Ishikawa (cell line): ENCODE results near the gene PLEKHA5.

ENCODE experiments used
- CEBPB ChIP-seq: IDR thresholded peaks from 2 replicates; pipeline ENCODE4 v1.6.1; 2012
- EP300 ChIP-seq: IDR thresholded peaks from 2 replicates; pipeline ENCODE4 v1.6.1; 2012; ENCODE audit warnings: borderline replicate concordance
- FOXM1 ChIP-seq: IDR thresholded peaks from 2 replicates; pipeline ENCODE4 v1.6.1; 2012; ENCODE audit warnings: low read depth, borderline replicate concordance
- NFIC ChIP-seq: IDR thresholded peaks from 2 replicates; pipeline ENCODE4 v1.6.1; 2012
- RAD21 ChIP-seq: IDR thresholded peaks from 2 replicates; pipeline ENCODE4 v1.6.1; 2012; ENCODE audit warnings: low read depth
- TAF1 ChIP-seq: IDR thresholded peaks from 2 replicates; pipeline ENCODE4 v1.6.1; 2012; ENCODE audit warnings: low read depth, mild to moderate bottlenecking
- TCF12 ChIP-seq: IDR thresholded peaks from 2 replicates; pipeline ENCODE4 v1.6.1; 2012; ENCODE audit warnings: low read depth
- YY1 ChIP-seq: IDR thresholded peaks from 2 replicates; pipeline ENCODE4 v1.6.1; 2012; ENCODE audit warnings: low read depth
- TF ChIP-seq, protein P1 (sequence below): IDR thresholded peaks from 2 replicates; pipeline ENCODE4 v1.6.1; 2012

DNA sequence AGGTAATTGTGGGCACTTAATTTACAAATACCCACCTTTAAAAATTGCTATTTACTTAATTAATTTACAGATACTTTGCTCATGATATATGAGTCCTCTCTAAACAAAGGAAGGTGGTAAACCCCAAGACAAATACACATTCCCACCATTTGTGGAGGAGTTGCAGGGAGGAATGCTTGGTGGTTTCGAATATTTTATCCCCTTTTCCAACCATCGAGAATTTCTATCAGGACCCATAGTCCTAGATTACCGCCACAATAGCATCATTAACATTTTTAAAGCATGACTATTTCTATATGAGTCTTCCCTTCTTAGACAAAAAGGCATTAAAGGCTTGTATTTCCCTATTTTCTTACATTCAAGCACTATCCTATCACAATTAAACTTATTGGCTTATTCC is 34.2 kb upstream of the PLEKHA5 start:
- TF ChIP-seq, protein P1, sequence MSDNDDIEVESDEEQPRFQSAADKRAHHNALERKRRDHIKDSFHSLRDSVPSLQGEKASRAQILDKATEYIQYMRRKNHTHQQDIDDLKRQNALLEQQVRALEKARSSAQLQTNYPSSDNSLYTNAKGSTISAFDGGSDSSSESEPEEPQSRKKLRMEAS: no peak
- TF ChIP-seq CEBPB (no peak), RAD21 (no peak), EP300 (no peak), TAF1 (no peak), YY1 (no peak), TCF12 (no peak), NFIC (no peak), FOXM1 (no peak)
